NCI-H2107 treated with DMSO at 0.1 percent for 48 hours (cell line): ENCODE data around the gene DRC3.

ENCODE experiments used
- DNase-seq: peaks from one replicate; lab custom pipeline; 2025; ENCODE audit not compliant: unreplicated experiment; lab: John Stamatoyannopoulos, UW

The DRC3 gene

GRCh38 chr17:18042983-18043382, 70.3 kb downstream of the DRC3 start:
- no peak for DNase-seq

- DNase-seq, result no peak
Measured at GRCh38 chr17:18043491-18043890, 70.8 kb downstream of the DRC3 start.

- DNase-seq, result no peak
Measured at GRCh38 chr17:18044609-18045008, 71.9 kb downstream of the DRC3 start.

DNA sequence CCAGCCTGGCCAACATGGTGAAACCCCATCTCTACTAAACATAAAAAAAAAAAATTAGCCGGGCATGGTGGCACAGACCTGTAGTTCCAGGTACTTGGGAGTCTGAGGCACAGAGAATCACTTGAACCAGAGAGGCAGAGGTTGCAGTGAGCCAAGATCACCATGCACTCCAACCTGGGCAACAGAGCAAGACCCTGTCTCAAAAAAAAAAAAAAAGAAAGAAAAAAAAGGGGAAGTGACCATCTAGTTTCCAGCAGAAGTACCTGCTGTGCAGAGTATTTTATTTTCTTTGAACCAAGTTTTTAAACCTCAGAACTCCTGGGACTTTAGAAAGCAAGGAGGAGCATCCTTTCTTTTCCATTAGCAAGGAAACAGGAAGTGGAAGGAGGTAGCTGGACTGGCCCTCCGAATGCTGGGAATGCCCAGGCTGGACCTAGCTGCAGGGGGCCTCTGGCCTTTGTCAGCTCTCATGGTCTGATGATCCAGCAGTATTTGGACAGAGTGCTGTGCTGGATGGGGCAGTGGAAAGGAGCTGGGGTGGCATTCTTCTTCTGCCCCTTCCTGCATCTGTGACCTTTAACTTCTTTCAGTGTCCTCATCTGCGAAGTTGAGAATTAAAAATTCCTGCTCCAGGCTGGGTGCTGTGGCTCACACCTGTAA, 73.2 kb downstream of the DRC3 start:
- no peak for DNase-seq

- no peak for DNase-seq
Measured at GRCh38 chr17:18055597-18055996, 82.9 kb downstream of the DRC3 start.

DNA sequence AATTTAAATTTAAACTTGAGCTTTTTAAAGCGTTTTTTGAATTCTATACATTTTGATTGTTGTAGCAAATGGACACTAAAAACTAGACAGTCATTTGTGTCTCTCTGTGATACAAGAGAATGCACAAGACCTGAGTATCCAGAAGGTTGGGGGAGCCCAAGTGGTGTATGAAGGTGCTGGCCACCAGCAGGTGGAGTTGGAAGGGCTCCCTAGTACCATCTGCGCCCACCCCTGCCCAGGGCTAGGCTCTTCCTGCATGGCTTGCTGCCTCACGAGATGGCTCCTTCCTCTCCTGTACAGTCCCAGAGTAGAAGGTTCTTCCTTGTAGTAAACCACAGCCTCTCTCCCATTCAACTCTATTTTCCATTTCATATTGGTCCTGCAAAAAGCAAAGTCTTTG, 83.6 kb downstream of the DRC3 start:
- DNase-seq, result no peak

DNA sequence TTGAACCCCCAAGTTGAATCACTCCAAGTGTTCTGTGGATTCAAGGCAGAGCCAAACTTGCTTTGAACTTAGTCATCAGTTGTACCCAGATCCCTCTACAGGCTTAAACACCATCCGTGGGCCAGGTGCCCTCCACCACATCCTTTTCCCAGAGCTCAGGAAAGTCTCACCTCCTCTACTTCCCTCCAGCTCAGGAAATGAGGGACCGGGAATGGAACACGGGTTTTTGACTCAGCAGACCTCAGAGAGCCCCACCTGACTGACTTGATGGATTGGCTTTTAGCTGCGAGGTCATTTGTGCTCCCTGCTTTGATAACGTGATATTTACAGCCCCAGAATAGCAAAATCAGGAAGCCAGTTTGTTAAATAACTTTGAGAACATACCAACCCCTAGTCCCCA, 86.6 kb downstream of the DRC3 start:
- DNase-seq, result no peak

DNA sequence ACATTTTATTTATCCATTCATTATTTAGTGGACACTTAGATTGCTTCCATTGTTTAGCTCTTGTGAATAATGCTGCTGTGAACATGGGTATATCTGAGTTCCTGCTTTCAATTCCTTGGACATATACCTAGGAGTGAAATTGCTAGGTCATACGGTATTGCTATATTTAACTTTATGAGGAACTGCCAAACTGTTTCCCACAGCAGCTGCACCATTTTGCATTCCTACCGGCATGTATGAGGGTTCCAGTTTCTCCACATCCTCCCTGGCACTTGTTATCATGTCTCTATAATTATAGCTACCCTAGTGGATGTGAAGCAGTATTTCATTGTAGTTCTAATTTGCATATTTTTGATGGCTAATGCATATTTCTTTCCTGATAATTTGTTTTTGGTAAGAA, 91.4 kb downstream of the DRC3 start:
- no peak for DNase-seq

DNA sequence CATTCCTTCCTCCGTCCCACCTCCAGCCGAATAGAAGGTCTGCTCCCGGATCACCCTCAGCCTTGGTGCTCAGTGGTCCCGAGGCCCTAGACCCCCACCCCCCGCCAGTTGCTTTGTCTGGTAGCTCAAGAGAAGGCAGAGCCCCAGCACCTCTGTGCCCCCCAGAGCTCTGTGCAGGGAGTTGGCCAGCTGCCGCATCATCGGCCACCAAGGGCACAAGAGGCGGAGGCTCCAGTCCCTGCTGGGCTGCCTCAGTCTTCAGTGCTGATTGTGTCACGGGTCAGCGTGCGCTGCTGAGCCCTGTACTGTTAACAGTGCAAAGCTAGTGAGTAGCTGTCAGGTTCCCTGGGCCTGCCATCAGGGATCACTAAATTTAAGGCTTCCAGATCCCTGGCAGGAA, 92.9 kb downstream of the DRC3 start:
- DNase-seq, result no peak
